RWPE1 (cell line): ENCODE measurements around the gene G2E3.
"Not testable (repeated sequence)": the region's sequence is repeated elsewhere in the genome, so short reads cannot be mapped to it uniquely, and the experiment has no call there.

Source experiments
- CTCF ChIA-PET: fragments of 350-600 bp; sonication (Branson Sonifier 250); formaldehyde crosslinking; extraction: SDS; loops from one replicate; lab custom pipeline; 2021; lab: Yijun Ruan, JAX
- POLR2A ChIA-PET: fragments of 400-600 bp; formaldehyde crosslinking; extraction: SDS; loops from one replicate; lab custom pipeline; 2020; ENCODE audit warnings: antibody characterized with exemption; ENCODE audit not compliant: low non-redundant PET; lab: Yijun Ruan, JAX
- DNase-seq: peaks from one replicate; pipeline ENCODE4 v3.0.0; 2012; ENCODE audit warnings: low spot score
- H3K27ac ChIP-seq: fragments of 450-650 bp; 2 replicates; pipeline ENCODE4 v1.5.1; 2017
- TF ChIP-seq, protein P1 (sequence below): fragments of 450-650 bp; conservative IDR thresholded peaks from 2 replicates; pipeline ENCODE4 v1.5.1; 2017; ENCODE audit warnings: low read depth, mild to moderate bottlenecking

The G2E3 gene

DNA sequence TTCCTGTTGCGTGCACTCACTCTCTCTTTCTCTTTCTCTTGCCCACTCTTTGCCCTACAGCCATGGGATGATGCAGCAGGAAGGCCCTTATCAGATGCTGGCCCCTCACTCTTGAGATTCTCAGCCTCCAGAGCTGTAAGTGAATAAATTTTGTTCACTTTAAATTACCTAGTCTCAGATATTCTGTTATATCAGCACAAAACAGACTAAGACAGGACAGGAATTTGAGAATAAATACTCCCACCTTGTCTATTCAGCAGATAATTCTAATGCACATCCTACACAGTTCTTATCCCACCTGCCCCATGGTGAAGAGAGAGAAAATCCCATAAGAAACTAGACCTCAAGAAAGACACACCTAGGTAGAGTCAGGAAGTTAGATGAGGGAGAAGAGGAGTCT, 25.8 kb upstream of the G2E3 start:
- no peak for DNase-seq
- H3K27ac ChIP-seq, result no peak overlapping the region
- ChIA-PET CTCF (no interaction called here), POLR2A (no interaction called here)
- TF ChIP-seq, protein P1, sequence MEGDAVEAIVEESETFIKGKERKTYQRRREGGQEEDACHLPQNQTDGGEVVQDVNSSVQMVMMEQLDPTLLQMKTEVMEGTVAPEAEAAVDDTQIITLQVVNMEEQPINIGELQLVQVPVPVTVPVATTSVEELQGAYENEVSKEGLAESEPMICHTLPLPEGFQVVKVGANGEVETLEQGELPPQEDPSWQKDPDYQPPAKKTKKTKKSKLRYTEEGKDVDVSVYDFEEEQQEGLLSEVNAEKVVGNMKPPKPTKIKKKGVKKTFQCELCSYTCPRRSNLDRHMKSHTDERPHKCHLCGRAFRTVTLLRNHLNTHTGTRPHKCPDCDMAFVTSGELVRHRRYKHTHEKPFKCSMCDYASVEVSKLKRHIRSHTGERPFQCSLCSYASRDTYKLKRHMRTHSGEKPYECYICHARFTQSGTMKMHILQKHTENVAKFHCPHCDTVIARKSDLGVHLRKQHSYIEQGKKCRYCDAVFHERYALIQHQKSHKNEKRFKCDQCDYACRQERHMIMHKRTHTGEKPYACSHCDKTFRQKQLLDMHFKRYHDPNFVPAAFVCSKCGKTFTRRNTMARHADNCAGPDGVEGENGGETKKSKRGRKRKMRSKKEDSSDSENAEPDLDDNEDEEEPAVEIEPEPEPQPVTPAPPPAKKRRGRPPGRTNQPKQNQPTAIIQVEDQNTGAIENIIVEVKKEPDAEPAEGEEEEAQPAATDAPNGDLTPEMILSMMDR, result no peak

DNA sequence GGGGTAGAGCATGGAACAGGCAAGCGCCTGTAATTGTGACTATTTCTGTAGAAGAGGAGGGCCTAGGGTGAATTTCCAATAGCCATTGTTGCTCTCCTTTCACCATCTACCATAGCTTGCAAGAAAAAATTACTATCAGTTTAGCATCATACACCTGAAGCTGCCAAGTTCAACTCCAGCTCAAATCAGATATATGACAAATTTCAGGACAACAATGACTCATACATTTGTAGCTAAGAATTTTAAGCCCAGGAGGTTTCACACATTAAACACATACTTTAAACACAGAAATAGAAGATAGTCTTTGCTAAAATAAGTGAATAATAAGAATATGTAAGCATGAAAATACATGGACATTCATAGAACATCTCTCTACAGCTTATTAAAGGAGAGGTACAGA, 17.6 kb upstream of the G2E3 start:
- DNase-seq, result no peak
- CTCF ChIA-PET, result interaction anchor here (0.6 kb wide), 1 partner anchor 969 kb away, joined by 5 read pairs; no protein-coding TSS in a partner anchor
- TF ChIP-seq, protein P1, result no peak
- no peak overlapping the region for H3K27ac ChIP-seq
- POLR2A ChIA-PET, result no interaction called here

DNA sequence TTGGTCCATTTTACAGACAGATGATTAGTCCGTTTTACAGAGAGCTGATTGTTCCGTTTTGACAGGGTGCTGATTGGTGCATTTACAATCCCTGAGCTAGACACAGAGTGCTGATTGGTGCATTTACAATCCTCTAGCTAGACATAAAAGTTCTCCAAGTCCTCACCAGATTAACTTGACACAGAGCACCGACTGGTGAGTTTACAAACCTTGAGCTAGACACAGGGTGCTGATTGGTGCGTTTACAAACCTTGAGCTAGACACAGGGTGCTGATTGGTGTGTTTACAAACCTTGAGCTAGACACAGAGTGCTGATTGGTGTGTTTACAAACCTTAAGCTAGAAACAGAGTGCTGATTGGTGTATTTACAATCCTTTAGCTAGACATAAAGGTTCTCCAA, 12.2 kb upstream of the G2E3 start:
- CTCF ChIA-PET, POLR2A ChIA-PET, DNase-seq, H3K27ac ChIP-seq: not testable (repeated sequence)

DNA sequence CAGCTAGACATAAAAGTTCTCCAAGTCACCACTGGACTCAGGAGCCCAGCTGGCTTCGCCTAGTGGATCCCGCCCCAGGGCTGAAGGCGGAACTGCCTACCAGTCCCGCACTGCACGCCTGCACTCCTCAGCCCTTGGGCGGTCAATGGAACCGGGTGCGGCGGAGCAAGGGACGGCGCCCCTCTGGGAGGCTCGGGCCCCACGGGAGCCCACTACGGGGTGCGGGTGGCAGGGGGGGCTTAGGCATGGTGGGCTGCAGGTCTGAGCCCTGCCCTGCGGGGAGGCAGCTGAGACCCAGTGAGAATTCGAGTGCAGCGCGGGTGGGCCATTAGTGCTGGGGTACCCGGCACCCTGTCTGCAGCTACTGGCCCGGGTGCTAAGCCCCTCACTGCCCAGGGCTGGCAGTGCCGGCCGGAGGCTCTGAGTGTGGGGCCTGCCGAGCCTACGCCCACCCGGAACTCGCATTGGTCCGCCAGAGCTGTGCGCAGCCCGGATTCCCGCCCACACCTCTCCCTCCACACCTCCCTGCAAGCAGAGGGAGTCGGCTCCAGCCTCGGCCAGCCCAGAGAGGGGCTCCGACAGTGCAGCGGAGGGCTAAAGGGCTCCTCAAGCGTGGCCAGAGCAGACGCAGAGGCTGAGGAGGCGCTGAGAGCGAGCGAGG, 11.4 kb upstream of the G2E3 start:
- POLR2A ChIA-PET, result no interaction called here
- TF ChIP-seq, protein P1, result no peak
- no peak overlapping the region for H3K27ac ChIP-seq
- no peak for DNase-seq
- CTCF ChIA-PET, result interaction anchor here (0.6 kb wide), 1 partner anchor 1880 kb away, joined by 3 read pairs; no protein-coding TSS in a partner anchor

DNA sequence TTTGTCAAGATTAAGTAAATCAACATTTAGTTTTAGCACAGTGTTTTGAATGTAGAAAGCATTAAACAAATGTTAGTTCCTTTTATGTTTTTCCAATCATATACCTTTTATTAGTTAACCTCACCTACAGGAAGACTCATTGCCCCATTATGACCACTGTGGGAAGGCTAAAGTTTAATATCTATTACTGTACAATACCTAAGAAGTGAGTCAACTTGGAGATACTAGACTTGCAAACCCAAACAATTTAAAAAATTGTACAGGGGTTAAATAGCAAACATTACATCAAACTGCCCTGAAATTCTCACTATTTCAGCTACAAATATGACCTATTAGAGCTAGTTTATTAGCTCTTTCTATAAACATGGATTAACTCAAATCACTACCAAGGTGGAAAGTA, 8.6 kb upstream of the G2E3 start:
- DNase-seq, result peak; percentile 18
- POLR2A ChIA-PET, result no interaction called here
- TF ChIP-seq, protein P1, result no peak
- no peak overlapping the region for H3K27ac ChIP-seq
- CTCF ChIA-PET, result no interaction called here

DNA sequence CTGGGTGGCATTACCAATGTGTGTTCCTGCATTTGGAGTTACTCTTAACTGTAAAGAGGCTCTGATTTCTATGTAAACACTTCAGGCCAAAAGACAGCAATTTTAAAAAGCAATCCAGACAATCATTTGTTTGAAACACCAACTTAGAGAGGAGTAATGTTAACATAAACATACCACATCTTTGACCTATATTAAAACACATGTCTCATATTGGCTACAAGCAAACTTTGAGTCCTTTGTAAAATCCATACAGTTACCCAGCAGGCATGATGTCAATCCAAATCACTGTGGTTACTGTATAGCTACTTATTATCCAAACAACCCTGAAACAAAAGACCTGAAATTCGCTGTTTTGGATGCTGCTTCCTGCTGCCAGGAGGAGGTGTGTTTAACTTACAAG, 7.5 kb upstream of the G2E3 start:
- ChIA-PET CTCF (interaction anchor here (0.7 kb wide), 1 partner anchor 12 kb away, joined by 4 read pairs; no protein-coding TSS in a partner anchor), POLR2A (no interaction called here)
- no peak overlapping the region for H3K27ac ChIP-seq
- DNase-seq, result no peak
- TF ChIP-seq, protein P1, result no peak

DNA sequence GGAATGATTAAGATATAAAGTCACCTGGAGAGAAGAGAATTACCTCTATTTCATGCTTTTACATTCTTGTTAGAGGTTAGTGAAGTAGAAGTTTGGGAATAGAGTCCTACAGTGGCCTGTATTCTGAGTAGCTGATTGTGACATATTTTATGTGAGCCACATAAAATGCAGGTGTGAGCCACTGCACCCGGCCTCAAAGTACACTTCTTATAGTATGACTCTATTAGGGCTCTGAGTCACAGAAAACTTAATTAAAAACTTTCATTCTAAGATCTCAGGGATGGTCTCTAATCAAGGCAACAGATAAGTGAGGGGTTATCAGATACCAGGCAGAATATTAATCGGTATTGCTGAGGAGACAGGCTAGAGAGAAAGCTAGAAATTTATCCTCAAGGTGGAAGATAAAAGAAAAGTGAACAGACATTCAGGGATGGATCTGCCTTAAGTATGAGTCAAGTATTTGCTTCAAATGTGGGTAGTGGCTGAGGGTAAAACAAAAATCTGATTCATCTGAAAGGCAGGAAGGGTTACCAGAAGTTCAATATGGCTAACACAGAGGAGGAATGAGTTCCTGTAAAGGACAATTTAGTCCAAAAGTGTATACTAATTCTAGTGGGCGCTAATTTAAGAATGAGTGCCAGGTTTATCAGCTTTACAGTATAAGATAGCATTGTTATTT, 5.5 kb upstream of the G2E3 start:
- CTCF ChIA-PET, result interaction anchor here (1.0 kb wide), 1 partner anchor 32 kb away, joined by 6 read pairs; no protein-coding TSS in a partner anchor
- no peak overlapping the region for H3K27ac ChIP-seq
- DNase-seq, result peak; percentile 67
- POLR2A ChIA-PET, result no interaction called here
- TF ChIP-seq, protein P1, result no peak
